Caki2 (cell line): ENCODE data around the gene TRAK1. TPM values are rescaled to one million over a fixed set of nuclear protein-coding genes. Genes with fewer than 3 reads are reported as not detected.
"Not testable (repeated sequence)": the region's sequence is repeated elsewhere in the genome, so short reads cannot be mapped to it uniquely, and the experiment has no call there.

ENCODE experiments used
- DNase-seq: peaks from one replicate; pipeline ENCODE4 v3.0.0-alpha.2; 2015; ENCODE audit warnings: low read depth
- in situ Hi-C: cut with HindIII; loops from 2 replicates; pipeline ENCODE4 v1.10.0; 2016; ENCODE audit warnings: low sequenced_read_pairs, low pct_unique_long_range_greater_than_20kb, mixed read lengths
- total RNA-seq: library from RNA; depleted of rRNA; stranded (reverse); fragments of >200 nt; shearing (Covaris generic); gene quantifications from 2 replicates; pipeline ENCODE4 v1.2.3, GENCODE V29; 2014; ENCODE audit warnings: low replicate concordance

TRAK1 gene
- total RNA-seq, 1 experiment from 2014 or later: 24.0 TPM

- no peak for DNase-seq
- in situ Hi-C loops: no loop called here
These were observed 2.2 kb upstream of the TRAK1 start for GRCh38 chr3:42088803-42089530.

- in situ Hi-C loops: no loop called here
- DNase-seq: no peak
These were observed 849 bp downstream of the TRAK1 start for GRCh38 chr3:42092006-42092405.

- in situ Hi-C loops: no loop called here
- DNase-seq: no peak
These were observed 3.0 kb downstream of the TRAK1 start for GRCh38 chr3:42094128-42094527.

- in situ Hi-C loops: no loop called here
- no peak for DNase-seq
These were observed 3.7 kb downstream of the TRAK1 start for GRCh38 chr3:42094691-42095391.

- in situ Hi-C loops: no loop called here
- DNase-seq: no peak
These were observed 4.4 kb downstream of the TRAK1 start for GRCh38 chr3:42095540-42095939.

- no peak for DNase-seq
- in situ Hi-C loops: no loop called here
These were observed 5.8 kb downstream of the TRAK1 start for GRCh38 chr3:42096796-42097565.

- in situ Hi-C loops: no loop called here
- no peak for DNase-seq
These were observed 6.4 kb downstream of the TRAK1 start for GRCh38 chr3:42097566-42097946.

- in situ Hi-C loops: no loop called here
These were observed 7.0 kb downstream of the TRAK1 start for GRCh38 chr3:42098171-42098570.

GRCh38 chr3:42099020-42099765 is 8.0 kb downstream of the TRAK1 start:
- DNase-seq: no peak
- in situ Hi-C loops: no loop called here

More at GRCh38 chr3:42098171-42098570, 7.0 kb downstream of the TRAK1 start:
- DNase-seq: no peak

- DNase-seq: no peak
- in situ Hi-C loops: no loop called here
These were observed 9.9 kb downstream of the TRAK1 start for GRCh38 chr3:42101048-42101447.

GRCh38 chr3:42101481-42101880 is 10.3 kb downstream of the TRAK1 start:
- no peak for DNase-seq
- in situ Hi-C loops: no loop called here

GRCh38 chr3:42102571-42102970 is 11.4 kb downstream of the TRAK1 start:
- in situ Hi-C loops: no loop called here
- DNase-seq: no peak

- DNase-seq, in situ Hi-C loops: not testable (repeated sequence)
These were observed 12.9 kb downstream of the TRAK1 start for GRCh38 chr3:42103921-42104665.

- in situ Hi-C loops, DNase-seq: not testable (repeated sequence)
These were observed 14.8 kb downstream of the TRAK1 start for GRCh38 chr3:42105994-42106393.

- no peak for DNase-seq
- in situ Hi-C loops: no loop called here
These were observed 15.5 kb downstream of the TRAK1 start for GRCh38 chr3:42106646-42107045.

- DNase-seq: no peak
- in situ Hi-C loops: no loop called here
These were observed 19.5 kb downstream of the TRAK1 start for GRCh38 chr3:42110631-42111030.

GRCh38 chr3:42114130-42114725 is 23.1 kb downstream of the TRAK1 start:
- DNase-seq: no peak
- in situ Hi-C loops: no loop called here
